ENCODE measurements around the gene EIF5A2.
"Not testable (repeated sequence)": the region's sequence is repeated elsewhere in the genome, so short reads cannot be mapped to it uniquely, and the experiment has no call there.

The EIF5A2 gene

GRCh38 chr3:170903123-170903522, 5.3 kb downstream of the EIF5A2 start:
- Histone ChIP-seq H3K36me3 (ENCODE audit: insufficient read depth, low read length) (no peaks in the 10 kb centered on the region), H3K9ac (ENCODE audit: low read depth, low read length) (no peak overlapping the region), H3K4me2 (ENCODE audit: insufficient read depth, low read length) (no peak overlapping the region), H3K4me1 (ENCODE audit: insufficient read depth, low read length) (no peaks in the 10 kb centered on the region), H3K4me3 (ENCODE audit: low read depth in 1 of 2, low read length in 2 of 2) (no peak overlapping the region), H3K9me3 (ENCODE audit: insufficient read depth, low read length, severe bottlenecking) (no peaks in the 10 kb centered on the region), H3K79me2 (ENCODE audit: insufficient read depth, low read length) (no peaks in the 10 kb centered on the region), H2AFZ (ENCODE audit: low read depth, low read length) (no peak overlapping the region), H3K27ac (ENCODE audit: low read length) (no peak overlapping the region), H4K20me1 (ENCODE audit: insufficient read depth, low read length) (no peaks in the 10 kb centered on the region), H3K27me3 (ENCODE audit: insufficient read depth, low read length, poor library complexity) (peaks cover 4% of the 10 kb centered on the region)
- DNase-seq, result no peak
- ATAC-seq (ENCODE audit: insufficient read depth, low read depth), result no peak
- TF ChIP-seq EZH2 (IDR thresholded peaks at IDR 0.05; ENCODE audit: borderline replicate concordance, low read depth, low read length, severe bottlenecking), result no peak
- no peak for TF ChIP-seq CTCF (IDR thresholded peaks at IDR 0.05; ENCODE audit: borderline replicate concordance, extremely low read depth, low read length, poor library complexity, severe bottlenecking)

GRCh38 chr3:170899455-170899854, 9.0 kb downstream of the EIF5A2 start:
- Histone ChIP-seq H3K36me3 (ENCODE audit: insufficient read depth, low read length) (no peaks in the 10 kb centered on the region), H3K9ac (ENCODE audit: low read depth, low read length) (no peak overlapping the region), H3K4me1 (ENCODE audit: insufficient read depth, low read length) (no peaks in the 10 kb centered on the region), H3K9me3 (ENCODE audit: insufficient read depth, low read length, severe bottlenecking) (no peaks in the 10 kb centered on the region), H3K4me2 (ENCODE audit: insufficient read depth, low read length) (no peak overlapping the region), H3K4me3 (ENCODE audit: low read depth in 1 of 2, low read length in 2 of 2) (no peak overlapping the region), H2AFZ (ENCODE audit: low read depth, low read length) (no peak overlapping the region), H3K79me2 (ENCODE audit: insufficient read depth, low read length) (no peaks in the 10 kb centered on the region), H3K27me3 (ENCODE audit: insufficient read depth, low read length, poor library complexity) (peaks cover 6% of the 10 kb centered on the region), H3K27ac (ENCODE audit: low read length) (no peak overlapping the region), H4K20me1 (ENCODE audit: insufficient read depth, low read length) (no peaks in the 10 kb centered on the region)
- DNase-seq (no peak), ATAC-seq (ENCODE audit: insufficient read depth, low read depth) (no peak)
- TF ChIP-seq CTCF (IDR thresholded peaks at IDR 0.05; ENCODE audit: borderline replicate concordance, extremely low read depth, low read length, poor library complexity, severe bottlenecking) (no peak), EZH2 (IDR thresholded peaks at IDR 0.05; ENCODE audit: borderline replicate concordance, low read depth, low read length, severe bottlenecking) (no peak)

GRCh38 chr3:170897978-170898377, 10.5 kb downstream of the EIF5A2 start:
- no peak overlapping the region for H3K9ac ChIP-seq (ENCODE audit: low read depth, low read length)
- TF ChIP-seq EZH2 (IDR thresholded peaks at IDR 0.05; ENCODE audit: borderline replicate concordance, low read depth, low read length, severe bottlenecking), result no peak
- TF ChIP-seq CTCF (IDR thresholded peaks at IDR 0.05; ENCODE audit: borderline replicate concordance, extremely low read depth, low read length, poor library complexity, severe bottlenecking), result no peak
- no peak overlapping the region for H3K27ac ChIP-seq (ENCODE audit: low read length)
- DNase-seq (no peak), ATAC-seq (ENCODE audit: insufficient read depth, low read depth) (no peak)
- H3K9me3 ChIP-seq (ENCODE audit: insufficient read depth, low read length, severe bottlenecking), result no peaks in the 10 kb centered on the region
- no peak overlapping the region for H3K4me2 ChIP-seq (ENCODE audit: insufficient read depth, low read length)
- no peaks in the 10 kb centered on the region for H4K20me1 ChIP-seq (ENCODE audit: insufficient read depth, low read length)
- H3K36me3 ChIP-seq (ENCODE audit: insufficient read depth, low read length), result no peaks in the 10 kb centered on the region
- H3K4me3 ChIP-seq (ENCODE audit: low read depth in 1 of 2, low read length in 2 of 2), result no peak overlapping the region
- H2AFZ ChIP-seq (ENCODE audit: low read depth, low read length), result no peak overlapping the region
- no peaks in the 10 kb centered on the region for H3K4me1 ChIP-seq (ENCODE audit: insufficient read depth, low read length)
- H3K79me2 ChIP-seq (ENCODE audit: insufficient read depth, low read length), result no peaks in the 10 kb centered on the region
- peaks cover 5% of the 10 kb centered on the region for H3K27me3 ChIP-seq (ENCODE audit: insufficient read depth, low read length, poor library complexity)

- H3K27me3 ChIP-seq (ENCODE audit: insufficient read depth, low read length, poor library complexity); H3K9me3 ChIP-seq (ENCODE audit: insufficient read depth, low read length, severe bottlenecking); H3K27ac ChIP-seq (ENCODE audit: low read length); DNase-seq; H3K79me2 ChIP-seq (ENCODE audit: insufficient read depth, low read length); H3K4me3 ChIP-seq (ENCODE audit: low read depth in 1 of 2, low read length in 2 of 2); H3K36me3 ChIP-seq (ENCODE audit: insufficient read depth, low read length); H2AFZ ChIP-seq (ENCODE audit: low read depth, low read length); H3K4me1 ChIP-seq (ENCODE audit: insufficient read depth, low read length); ATAC-seq (ENCODE audit: insufficient read depth, low read depth); H3K9ac ChIP-seq (ENCODE audit: low read depth, low read length); H3K4me2 ChIP-seq (ENCODE audit: insufficient read depth, low read length); H4K20me1 ChIP-seq (ENCODE audit: insufficient read depth, low read length): not testable (repeated sequence)
Observed at GRCh38 chr3:170897199-170897598, 11.2 kb downstream of the EIF5A2 start.

Data from DND-41 (cell line).